Eye (tissue), 1 donor: ENCODE results near the gene ADARB2.
"Not testable (repeated sequence)": the region's sequence is repeated elsewhere in the genome, so short reads cannot be mapped to it uniquely, and the experiment has no call there.

Experiments used
- DNase-seq: peaks from one replicate; pipeline ENCODE4 v3.0.0-alpha.2; 2015

Gene ADARB2

DNA sequence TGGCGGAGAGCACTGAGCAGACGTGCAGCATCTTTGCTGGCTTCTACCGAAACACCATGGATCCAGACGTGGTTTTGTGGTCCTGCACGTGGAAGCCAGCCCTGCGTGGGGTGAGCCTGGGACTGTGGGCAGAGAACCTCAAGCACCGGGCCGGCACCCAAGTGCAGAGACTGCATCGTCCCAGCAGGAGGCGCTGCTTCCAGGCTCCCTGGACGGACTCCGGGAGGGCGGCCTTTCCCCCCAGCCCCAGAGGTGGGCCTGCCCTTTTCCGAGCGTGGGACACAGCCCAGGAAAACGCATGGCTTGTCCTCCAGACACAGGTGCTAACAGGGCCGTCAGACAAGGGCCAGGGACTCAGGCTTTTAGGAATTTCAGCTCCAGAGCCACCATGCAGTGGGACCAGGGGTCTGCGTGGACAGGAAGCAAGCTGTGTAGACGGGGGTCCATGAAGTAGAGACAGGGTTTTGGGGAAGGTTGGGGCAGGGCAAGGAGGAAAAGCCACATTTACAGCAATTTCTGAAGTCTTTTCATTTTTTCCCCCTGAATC lies 377.2 kb downstream of the ADARB2 start:
- no peak for DNase-seq

DNA sequence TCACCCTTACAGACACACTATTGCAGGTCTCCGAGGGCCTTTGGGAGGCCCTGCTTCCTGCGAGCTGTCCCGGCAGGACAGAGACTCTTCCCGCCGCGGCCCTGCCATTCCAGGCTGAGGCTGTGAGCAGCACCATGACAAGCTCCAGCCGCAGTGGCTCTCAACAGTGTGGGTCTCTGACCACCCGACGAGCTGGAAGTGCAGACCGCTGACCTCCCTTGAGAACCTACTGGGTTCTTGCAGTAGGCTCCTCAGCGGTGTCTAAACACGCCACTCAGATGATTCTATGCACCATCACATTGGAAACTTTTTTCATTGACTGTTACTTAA lies 377.7 kb downstream of the ADARB2 start:
- DNase-seq = no peak

DNA sequence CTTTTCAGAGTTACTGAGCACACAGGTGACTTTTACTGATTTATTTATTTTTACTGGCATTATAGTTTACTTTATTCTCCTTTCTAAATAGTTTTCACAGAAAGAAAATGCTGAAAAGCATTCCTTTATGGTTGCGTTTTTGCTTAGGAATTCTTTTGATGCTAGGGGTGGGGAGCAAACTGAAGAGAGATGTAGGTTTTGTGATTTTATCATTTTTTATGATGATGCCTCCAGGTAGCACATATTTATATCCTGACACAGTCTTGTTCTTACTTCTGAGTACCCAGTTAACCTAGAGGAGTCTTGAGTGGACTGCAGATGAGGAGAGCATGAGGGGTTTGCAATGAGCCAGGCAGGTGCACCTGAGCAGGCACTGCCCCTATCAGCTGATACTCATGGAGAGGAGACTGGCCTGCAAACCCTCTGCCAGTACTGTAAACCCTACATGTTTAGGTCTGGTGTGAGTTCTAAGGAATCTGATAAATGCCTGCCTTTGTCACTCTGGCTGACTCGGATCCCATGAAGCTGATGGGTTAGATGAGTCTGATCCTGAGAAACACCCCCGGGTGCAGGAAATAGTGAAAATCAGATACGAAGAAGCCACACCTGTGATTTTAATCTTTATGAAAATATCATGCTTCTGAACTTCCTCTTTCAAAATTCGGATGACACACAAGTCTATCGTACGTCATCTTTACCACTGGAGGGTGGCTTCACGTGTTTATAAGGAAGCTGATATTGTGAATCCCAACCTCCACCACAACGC lies 378.3 kb downstream of the ADARB2 start:
- no peak for DNase-seq

DNA sequence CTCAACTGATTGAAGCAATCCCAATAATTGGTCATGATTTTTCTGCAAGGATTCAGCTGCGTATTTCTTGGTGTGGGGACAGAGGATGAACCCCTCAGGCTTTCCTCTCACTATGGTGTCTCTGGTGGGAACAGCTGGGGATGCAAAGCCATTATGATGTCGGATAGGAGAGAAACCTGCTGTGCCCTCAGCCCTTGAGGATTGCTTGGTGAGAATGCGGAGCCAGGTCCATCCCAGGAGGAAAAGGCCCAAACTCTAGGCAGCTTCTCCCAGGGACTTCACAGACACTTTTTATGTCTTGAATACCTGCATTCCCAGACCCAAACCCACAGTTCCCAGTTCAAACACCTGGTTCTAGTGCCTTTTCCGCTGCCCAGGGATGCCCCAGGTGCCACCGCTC lies 379.2 kb downstream of the ADARB2 start:
- no peak for DNase-seq

DNA sequence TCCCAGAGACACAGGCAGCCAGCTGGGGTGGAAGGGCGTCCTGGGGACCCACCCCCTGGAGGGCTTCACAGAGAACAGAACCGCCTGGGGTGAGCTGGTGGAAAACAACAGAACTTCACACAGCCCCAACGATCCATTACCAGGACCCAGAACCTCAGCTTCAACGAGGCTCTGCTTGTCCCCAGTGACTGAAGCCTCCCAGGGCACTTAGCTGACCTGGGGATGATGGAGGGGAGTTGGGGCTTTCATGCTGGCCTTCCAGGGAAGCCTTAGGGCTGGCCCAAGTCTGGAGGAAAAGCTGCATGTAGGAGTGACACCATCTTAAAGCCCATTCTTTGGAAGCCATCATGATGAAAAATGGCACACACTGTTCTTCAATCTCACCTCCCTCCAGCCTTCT lies 381.0 kb downstream of the ADARB2 start:
- no peak for DNase-seq

DNA sequence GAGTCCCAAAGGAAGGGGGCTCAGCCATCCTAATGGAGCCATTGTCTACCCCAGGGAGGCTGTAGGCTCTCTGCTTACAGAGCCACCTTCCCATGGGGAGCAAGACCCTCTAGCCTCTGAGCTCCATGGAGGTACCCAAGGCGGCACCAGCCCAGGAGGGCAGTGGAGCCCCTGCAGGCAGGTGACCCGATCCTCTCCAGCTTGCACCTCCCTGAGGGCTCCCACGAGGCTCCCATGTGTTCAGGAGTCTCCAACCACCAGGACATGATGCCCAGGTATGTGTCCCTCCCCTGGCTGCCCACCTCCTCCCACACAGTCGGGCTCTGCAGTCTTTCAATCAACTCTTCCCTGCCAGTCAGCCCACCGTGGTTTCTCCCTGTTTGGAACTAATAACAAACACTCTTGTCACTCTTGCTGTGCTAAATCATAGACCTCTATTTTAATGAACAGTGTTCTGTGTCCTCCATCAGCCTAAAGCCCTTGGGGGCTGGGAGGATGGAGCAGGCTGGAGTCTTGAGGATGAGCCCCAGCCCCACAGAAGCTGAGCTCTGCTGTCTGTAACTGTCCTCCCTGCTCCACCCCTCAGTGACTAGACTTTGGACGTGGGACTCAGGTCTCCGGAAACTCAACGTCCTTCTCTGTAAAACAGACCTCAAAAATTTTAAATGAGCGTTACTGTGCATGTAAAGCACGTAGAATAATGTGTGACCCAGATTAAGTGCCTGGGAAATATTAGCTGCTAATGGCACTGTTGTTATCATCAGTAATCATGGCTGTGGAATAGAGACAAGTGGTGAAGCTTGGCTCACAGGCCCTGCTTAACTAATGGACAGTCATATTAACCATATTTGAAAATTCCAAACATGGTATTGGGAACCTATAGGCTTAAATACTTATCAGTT lies 382.3 kb downstream of the ADARB2 start:
- DNase-seq = no peak

DNA sequence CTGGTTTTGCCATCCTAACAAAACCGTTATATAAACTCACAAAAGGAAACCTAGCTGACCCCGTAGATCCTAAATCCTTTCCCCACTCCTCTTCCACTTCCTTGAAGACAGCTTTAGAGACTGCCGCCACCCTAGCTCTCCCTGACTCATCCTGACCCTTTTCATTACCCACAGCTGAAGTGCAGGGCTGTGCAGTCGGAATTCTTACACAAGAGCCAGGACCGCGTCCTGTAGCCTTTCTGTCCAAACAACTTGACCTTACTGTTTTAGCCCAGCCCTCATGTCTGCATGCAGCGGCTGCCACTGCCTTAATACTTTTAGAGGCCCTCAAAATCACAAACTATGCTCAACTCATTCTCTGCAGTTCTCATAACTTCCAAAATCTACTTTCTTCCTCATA lies 385.0 kb downstream of the ADARB2 start:
- not testable (repeated sequence) for DNase-seq

DNA sequence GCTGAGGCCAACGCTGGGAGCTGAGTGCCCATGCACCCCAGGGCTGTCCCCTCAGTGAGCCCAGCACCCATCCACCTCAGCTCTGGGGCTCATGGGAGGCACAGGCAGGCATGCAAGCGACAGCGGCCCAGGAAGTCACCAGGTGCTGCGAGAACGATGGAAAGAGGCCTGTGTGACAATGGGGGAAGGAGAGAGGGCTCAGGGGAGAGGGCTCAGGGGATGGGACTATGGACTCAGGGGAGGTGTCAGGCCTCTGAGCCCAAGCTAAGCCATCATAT lies 388.6 kb downstream of the ADARB2 start:
- DNase-seq = no peak

DNA sequence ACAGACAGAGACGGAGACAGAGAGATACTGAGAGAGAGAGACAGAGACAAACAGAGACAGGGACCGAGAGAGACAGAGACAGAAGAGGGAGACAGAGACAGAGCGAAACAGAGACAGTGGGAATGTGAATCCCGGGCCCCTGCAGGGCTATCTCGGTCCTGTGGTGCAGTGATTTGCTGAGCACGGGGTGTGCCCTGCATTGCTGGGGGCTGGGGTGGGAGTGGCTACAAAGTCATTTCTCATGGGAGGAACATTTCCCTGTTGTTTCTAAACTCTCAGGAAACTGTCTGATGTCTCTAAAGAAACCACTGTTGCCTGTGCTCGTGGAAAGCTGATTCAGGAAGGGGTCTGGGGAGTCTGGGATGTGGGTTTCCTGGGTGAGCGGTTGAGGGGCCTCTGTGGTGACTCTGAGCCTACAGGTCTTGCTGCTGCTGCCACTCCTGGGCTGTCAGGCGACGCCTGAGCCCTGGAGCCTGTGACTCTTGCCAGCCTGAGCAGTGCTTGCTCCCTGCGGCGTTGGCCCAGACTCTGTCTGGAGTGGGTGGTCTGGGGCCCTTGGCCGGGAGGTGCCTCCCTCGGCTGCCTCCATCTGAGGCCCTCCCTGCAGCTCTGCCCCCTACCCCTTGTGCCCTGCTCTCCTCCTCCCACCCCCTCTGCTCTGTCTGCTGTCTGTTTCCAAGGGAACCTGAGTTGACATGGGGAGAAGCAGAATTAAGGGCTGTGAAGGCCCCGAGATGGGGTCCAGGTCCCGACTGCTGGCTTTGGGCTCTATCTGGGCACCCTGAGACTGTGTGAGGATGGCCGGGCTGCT lies 389.2 kb downstream of the ADARB2 start:
- no peak for DNase-seq

DNA sequence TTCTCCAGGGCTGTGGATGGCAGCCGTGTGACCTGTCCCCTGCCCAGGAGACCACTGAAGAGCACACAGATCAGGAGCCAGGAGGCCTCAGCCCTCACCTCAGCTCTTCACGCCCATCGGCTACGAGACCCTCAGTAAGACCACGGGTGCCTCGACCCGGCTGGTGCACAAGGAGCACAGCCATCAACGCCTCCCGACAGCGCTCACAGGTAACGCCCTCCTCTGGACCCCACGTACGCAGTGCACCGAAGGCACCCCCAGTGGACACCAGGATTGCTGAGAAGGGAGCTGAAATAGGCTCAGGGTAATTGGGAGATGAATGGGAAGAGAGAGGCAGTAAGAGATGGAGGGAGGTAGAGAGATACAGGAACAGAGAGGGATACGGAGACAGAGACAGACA lies 389.8 kb downstream of the ADARB2 start:
- DNase-seq = no peak

DNA sequence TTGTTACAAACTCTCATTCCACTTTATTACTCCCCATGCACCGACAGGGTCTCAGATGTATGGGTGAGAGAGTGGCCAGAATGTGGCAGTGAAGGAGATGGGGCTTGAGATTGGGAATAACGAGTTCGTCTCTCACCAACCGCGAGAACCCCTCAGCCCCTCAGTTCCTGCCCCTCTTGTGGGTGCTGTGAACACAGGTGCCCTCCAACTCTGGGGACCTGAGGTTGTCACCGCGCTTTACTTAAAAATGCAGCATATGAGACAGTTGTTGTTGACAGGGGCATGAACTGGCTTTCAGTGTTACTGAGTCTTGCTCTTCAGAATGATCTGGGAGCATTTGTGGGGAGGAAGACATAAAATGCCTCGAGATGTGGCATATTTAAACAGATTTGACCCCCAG lies 391.1 kb downstream of the ADARB2 start:
- DNase-seq = no peak

DNA sequence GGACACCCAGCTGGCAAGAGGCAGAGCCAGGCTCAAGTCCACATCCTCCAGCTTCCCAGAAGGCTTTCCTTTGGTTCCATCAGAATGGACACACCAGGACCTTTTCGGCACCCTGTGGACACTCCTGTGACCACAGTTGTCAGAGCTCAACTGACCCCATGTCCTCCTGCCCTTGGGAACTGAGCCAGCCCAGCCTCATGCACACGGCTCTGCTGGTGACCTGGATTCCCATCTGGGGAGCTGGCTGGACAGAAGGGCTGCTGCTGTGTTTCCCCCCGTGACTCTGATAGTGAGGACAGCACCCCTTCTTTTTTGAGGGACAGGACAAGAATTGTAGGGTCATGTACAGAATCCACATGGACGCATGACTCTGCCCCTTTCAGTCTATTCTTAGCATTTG lies 392.0 kb downstream of the ADARB2 start:
- DNase-seq = no peak

DNA sequence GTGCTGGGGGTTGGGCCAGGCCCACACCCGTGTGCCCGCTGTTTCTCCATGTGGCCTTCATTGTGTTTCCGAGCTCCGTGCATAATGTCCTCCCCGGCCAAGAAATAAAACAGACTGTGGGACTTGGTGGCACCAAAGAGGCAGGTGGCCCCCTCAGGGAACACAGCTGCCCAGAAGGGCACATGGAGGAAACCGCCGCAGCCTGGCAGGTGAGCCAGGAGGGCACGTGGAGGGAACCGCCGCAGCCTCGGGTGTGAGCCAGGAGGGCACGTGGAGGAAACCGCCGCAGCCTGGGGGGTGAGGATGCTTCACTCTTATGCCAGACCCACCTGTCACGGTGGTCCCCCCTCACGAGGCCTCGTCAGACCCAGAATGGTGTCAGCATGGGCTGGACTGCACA lies 392.5 kb downstream of the ADARB2 start:
- DNase-seq = no peak

DNA sequence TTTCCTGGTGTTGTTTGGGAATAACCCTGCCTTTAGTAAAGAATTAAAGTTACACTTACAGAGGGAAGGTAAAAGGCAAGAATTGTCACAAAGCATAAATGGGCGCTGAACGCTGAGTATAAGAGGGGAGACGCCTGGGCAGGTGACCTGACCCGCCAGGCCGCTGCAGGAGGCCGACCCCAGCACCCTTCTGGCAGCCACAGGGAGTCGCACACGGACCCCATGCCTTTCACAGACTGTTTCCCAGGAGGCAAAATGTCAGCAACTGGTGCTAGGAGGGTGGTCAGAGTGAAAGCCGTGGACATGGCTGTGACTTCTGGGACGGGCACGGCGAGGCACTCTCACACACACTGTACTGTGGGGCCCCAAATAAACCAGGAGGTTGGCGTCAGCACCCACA lies 392.9 kb downstream of the ADARB2 start:
- no peak for DNase-seq

DNA sequence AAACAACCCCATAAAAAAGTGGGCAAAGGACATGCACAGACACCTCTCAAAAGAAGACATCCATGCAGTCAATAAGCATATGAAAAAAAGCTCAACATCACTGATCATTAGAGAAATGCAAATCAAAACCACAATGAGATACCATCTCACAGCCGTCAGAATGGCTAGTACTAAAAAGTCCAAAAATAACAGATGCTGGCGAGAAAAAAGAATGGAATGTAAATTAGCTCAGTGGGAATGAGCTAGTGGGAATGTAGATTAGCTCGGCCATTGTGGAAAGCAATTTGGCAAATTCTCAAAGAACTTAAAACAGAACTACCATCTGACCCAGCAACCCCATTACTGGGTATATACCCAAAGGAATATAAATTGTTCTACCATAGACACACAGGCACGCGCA lies 394.1 kb downstream of the ADARB2 start:
- DNase-seq = no peak

DNA sequence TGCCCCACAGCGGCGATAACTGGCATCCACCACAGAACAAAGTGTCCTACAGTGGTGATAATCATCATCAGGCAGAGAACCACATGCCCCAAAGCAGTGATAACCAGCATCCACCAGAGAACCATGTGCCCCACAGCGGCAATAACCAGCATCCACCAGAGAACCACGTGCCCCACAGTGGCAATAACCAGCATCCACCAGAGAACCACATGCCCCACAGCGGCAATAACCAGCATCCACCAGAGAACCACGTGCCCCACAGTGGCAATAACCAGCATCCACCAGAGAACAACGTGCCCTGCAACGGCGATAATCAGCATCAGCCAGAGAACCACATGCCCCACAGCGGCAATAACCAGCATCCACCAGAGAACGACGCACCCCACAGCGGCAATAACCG lies 396.3 kb downstream of the ADARB2 start:
- not testable (repeated sequence) for DNase-seq

DNA sequence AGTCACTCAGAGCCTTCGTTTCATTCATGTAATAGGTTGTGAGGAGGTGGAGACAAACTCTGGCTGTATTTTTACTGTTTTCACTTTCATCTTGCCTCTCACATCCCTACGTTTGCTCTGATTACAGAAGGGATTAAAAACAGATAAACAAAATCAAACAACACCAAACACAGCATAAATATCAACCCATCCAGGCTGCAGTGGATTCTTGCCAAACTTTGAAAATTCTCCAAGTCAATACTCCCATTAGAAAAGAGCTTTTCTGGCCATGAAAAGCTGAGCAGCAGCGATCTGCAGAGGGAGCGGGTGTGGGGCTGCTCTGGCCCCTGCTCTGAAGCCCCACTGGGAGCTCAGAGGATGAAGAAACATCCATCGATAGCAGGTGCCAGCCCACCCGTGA lies 397.9 kb downstream of the ADARB2 start:
- no peak for DNase-seq

DNA sequence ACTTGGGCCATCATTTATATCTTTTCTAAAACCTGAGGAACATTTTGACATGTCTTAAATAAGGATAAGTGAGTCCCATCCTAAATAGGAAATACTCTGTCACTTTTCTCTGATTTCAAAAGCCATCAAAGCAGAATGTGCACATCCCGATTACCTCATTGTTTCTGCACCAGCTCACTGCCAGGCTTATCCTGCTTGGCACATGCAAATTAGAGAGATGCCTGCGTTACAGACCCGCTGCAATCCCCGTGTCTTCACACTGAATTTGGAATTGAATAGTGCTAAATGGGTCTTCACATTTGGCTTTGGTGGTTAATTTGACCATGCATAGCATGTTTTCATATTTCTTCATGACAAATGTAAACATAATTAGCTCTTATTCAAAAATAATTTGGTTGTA lies 401.7 kb downstream of the ADARB2 start:
- DNase-seq = no peak

DNA sequence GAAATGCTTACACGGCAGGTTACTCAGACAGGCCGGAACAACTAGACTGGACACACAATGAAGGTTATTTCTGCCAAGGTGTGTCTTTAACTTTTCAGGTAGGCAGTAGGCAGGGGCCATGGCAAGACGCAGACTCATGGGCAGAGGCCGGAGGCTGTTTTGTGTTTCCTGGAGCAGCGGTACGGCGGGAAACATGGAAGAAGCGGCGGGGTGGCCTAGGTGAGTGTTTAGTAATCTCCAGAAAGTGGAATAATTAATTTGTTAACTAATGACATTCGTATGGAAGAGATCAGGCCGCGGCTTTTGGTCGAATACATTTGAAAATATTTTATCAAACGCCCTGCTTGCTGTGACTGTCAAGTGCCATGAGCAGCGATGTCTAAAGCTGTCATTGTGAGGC lies 403.3 kb downstream of the ADARB2 start:
- DNase-seq = no peak

DNA sequence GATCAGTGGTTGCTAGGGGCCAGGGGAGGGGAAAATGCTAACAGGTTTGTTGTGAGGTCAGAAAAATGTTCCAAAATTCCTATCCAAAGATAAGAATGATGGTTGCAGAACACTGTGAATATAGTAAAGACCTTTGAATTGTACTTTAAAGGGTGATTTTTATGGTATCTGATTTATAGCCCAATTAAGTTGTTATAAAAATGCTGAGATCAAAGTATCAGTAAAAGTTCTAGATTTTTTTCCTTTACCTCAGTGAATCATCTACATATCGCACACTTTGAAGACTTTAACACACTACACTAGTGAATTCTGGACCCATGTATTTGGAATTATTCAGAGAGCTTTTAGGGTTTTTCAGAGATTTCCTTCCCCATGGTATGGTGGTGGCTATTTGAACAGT lies 405.8 kb downstream of the ADARB2 start:
- no peak for DNase-seq

DNA sequence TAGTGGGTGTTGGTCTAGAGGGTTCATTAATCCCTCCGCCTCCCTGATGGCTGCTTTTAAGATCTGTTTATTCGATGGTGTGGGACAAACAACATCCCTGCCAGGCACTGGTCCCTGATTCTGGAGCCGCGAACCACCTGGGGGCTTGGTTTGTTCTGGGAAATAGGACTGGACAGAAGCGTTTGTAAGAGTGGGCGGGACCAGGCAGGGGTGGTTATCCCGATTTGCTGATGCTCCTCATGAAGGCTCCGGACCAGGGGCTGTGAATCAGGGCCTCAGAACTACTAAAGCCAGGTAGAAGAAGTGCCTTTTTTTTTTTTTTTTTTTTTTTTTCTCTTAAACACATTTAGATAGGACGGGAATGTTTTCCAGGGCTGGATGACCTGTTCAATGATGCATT lies 407.7 kb downstream of the ADARB2 start:
- no peak for DNase-seq

DNA sequence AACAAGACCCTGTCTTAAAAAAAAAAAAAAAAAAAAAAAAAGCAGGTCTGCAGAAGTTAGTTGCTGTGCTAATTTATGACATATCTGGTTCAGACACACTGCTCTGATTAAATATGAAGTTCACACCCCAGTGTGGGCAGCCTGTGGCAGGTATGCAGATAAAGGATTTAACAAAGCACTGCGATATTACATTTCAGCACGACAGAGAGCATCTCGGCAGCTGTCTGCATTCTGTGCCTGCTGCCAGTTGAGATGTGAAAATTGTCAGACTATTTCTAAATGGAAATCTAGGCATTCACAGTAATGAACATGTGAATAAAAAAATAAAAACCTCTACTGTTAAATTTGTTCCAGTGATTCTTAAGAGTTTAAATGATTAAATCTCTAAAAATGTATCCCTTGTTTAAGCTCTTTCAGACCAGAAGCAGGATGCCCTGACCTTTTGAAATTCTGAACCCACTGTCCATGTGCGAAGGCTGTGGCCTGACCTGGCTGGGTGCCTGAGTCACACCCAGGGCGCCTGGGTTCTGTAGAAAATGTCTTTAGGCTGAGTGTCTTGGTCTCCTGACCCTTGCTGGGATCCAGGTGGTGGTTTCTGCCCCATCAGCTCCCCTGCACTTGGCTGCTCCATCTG lies 408.2 kb downstream of the ADARB2 start:
- no peak for DNase-seq
